IMR-90 (cell line): ENCODE measurements around the gene GCM1. TPM values are rescaled to one million over a fixed set of nuclear protein-coding genes. Genes with fewer than 3 reads are reported as not detected.

ENCODE experiments used
- ATAC-seq: fragments of 200-7000 bp; cut with Tn5 transposase; 2 replicates; pipeline ENCODE4 v1.9.1; 2020; ENCODE audit warnings: low read depth, mild to moderate bottlenecking, moderate library complexity
- BruUV-seq: library from RNA; stranded (reverse); fragments of 400-500 nt; replicated peaks from 2 replicates; lab custom pipeline; 2021; lab: Mats Ljungman, UMichigan
- CTCF ChIA-PET: fragments of 300-600 bp; formaldehyde crosslinking; extraction: SDS; loops from one replicate; lab custom pipeline; 2021; ENCODE audit warnings: antibody characterized with exemption; lab: Yijun Ruan, JAX
- POLR2A ChIA-PET: fragments of 300-600 bp; sonication (Branson Sonifier 250); formaldehyde crosslinking; loops from one replicate; lab custom pipeline; 2022; ENCODE audit warnings: antibody characterized with exemption; ENCODE audit not compliant: unreplicated experiment; lab: Charles Lee
- DNase-seq: peaks from one replicate; pipeline ENCODE4 v3.0.0; 2013
- H2AFZ ChIP-seq: replicated peaks from 2 replicates; pipeline ENCODE3; 2013; ENCODE audit warnings: low read length, mild to moderate bottlenecking; ENCODE audit not compliant: poor library complexity
- H2AK5ac ChIP-seq: 2 replicates; pipeline ENCODE4 v1.6.1; 2013; ENCODE audit warnings: low read depth, low read length, inconsistent platforms
- H2AK9ac ChIP-seq: replicated peaks from 2 replicates; pipeline ENCODE3; 2013; ENCODE audit warnings: mild to moderate bottlenecking, low read depth, low read length, moderate library complexity; ENCODE audit not compliant: poor library complexity
- H2BK120ac ChIP-seq: 2 replicates; pipeline ENCODE4 v1.6.1; 2013; ENCODE audit warnings: low read depth, low read length, inconsistent platforms
- H2BK15ac ChIP-seq: 3 replicates; pipeline ENCODE4 v1.6.1; 2013; ENCODE audit warnings: low read depth, low read length, inconsistent platforms
- H2BK20ac ChIP-seq: 2 replicates; pipeline ENCODE4 v1.6.1; 2013; ENCODE audit warnings: low read depth, mild to moderate bottlenecking, inconsistent platforms, low read length, moderate library complexity
- H2BK5ac ChIP-seq: 2 replicates; pipeline ENCODE4 v1.6.1; 2013; ENCODE audit warnings: mild to moderate bottlenecking, low read depth, low read length, inconsistent platforms; ENCODE audit not compliant: poor library complexity, severe bottlenecking
- H3K14ac ChIP-seq: replicated peaks from 2 replicates; pipeline ENCODE4 v1.6.1; 2013; ENCODE audit warnings: low read depth, low read length, inconsistent platforms
- H3K18ac ChIP-seq: 2 replicates; pipeline ENCODE4 v1.6.1; 2013; ENCODE audit warnings: low read depth, low read length, control low read depth
- H3K23ac ChIP-seq: 2 replicates; pipeline ENCODE4 v1.6.1; 2013; ENCODE audit warnings: low read depth, low read length, inconsistent platforms
- H3K27ac ChIP-seq: 2 replicates; pipeline ENCODE4 v1.5.1; 2013; ENCODE audit warnings: mild to moderate bottlenecking, control low read depth, low read length; ENCODE audit not compliant: insufficient read depth
- H3K27me3 ChIP-seq: 2 replicates; pipeline ENCODE4 v1.6.1; 2013; ENCODE audit warnings: low read length; ENCODE audit not compliant: control insufficient read depth, insufficient read depth
- H3K36me3 ChIP-seq: 2 replicates; pipeline ENCODE4 v1.6.1; 2013; ENCODE audit warnings: low read length, mixed read lengths; ENCODE audit not compliant: control insufficient read depth, insufficient read depth
- H3K4ac ChIP-seq: 2 replicates; pipeline ENCODE4 v1.6.1; 2013; ENCODE audit warnings: low read depth, low read length, inconsistent platforms
- H3K4me1 ChIP-seq: 2 replicates; pipeline ENCODE4 v1.6.1; 2013; ENCODE audit warnings: low read length, mixed read lengths; ENCODE audit not compliant: control insufficient read depth, insufficient read depth
- H3K4me2 ChIP-seq: 2 replicates; pipeline ENCODE4 v1.6.1; 2013; ENCODE audit warnings: low read depth, mild to moderate bottlenecking, control low read depth, low read length, moderate library complexity
- H3K4me3 ChIP-seq: 2 replicates; pipeline ENCODE4 v1.5.1; 2013; ENCODE audit warnings: low read depth, mild to moderate bottlenecking, control low read depth, low read length, moderate library complexity; ENCODE audit not compliant: insufficient read depth
- H3K56ac ChIP-seq: 2 replicates; pipeline ENCODE4 v1.6.1; 2013; ENCODE audit warnings: low read length, inconsistent platforms; ENCODE audit not compliant: insufficient read depth; ENCODE audit errors: extremely low read depth
- H3K79me1 ChIP-seq, 2 experiments: 2 replicates each; pipeline ENCODE4 v1.6.1; 2013; ENCODE audit warnings: low read length in 2 of 2, inconsistent platforms in 1 of 2, low read depth in 1 of 2
- H3K9ac ChIP-seq: 2 replicates; pipeline ENCODE4 v1.6.1; 2013; ENCODE audit warnings: low read depth, low read length, control low read depth
- H3K9me1 ChIP-seq: 2 replicates; pipeline ENCODE4 v1.6.1; 2013; ENCODE audit warnings: low read length, inconsistent platforms; ENCODE audit not compliant: insufficient read depth
- H3K9me3 ChIP-seq: 2 replicates; pipeline ENCODE4 v1.6.1; 2013; ENCODE audit warnings: low read length; ENCODE audit not compliant: control insufficient read depth, insufficient read depth
- H4K20me1 ChIP-seq: 2 replicates; pipeline ENCODE4 v1.6.1; 2013; ENCODE audit warnings: low read length, inconsistent platforms; ENCODE audit not compliant: insufficient read depth
- H4K5ac ChIP-seq: 2 replicates; pipeline ENCODE4 v1.6.1; 2013; ENCODE audit warnings: mild to moderate bottlenecking, low read depth, low read length, control low read depth
- H4K8ac ChIP-seq, 2 experiments: 2 replicates each; pipeline ENCODE4 v1.6.1; 2013; ENCODE audit warnings: low read depth in 2 of 2, low read length in 2 of 2, control low read depth in 1 of 2, inconsistent platforms in 1 of 2
- H4K91ac ChIP-seq: 2 replicates; pipeline ENCODE4 v1.6.1; 2013; ENCODE audit warnings: low read depth, low read length, inconsistent platforms; ENCODE audit not compliant: insufficient read depth
- CEBPB ChIP-seq: IDR thresholded peaks from 2 replicates; pipeline ENCODE4 v1.6.1; 2012; ENCODE audit warnings: low read depth, low read length, improper control_type of control experiment
- FOS ChIP-seq: fragments of 150-350 bp; IDR thresholded peaks from 2 replicates; pipeline ENCODE4 v1.6.1; 2016; ENCODE audit warnings: low read depth, low read length
- MAFK ChIP-seq: IDR thresholded peaks from 2 replicates; pipeline ENCODE4 v1.6.1; 2012; ENCODE audit warnings: low read depth, low read length, improper control_type of control experiment
- MAZ ChIP-seq: IDR thresholded peaks from 2 replicates; pipeline ENCODE4 v1.6.1; 2012; ENCODE audit warnings: low read depth, mild to moderate bottlenecking, low read length, improper control_type of control experiment, moderate library complexity, borderline replicate concordance
- NFE2L2 ChIP-seq: fragments of 150-350 bp; IDR thresholded peaks from 2 replicates; pipeline ENCODE4 v1.6.1; 2016; ENCODE audit warnings: low read depth, mild to moderate bottlenecking, low read length
- POLR2A ChIP-seq: IDR thresholded peaks from 2 replicates; pipeline ENCODE4 v1.6.1; 2012; ENCODE audit warnings: mild to moderate bottlenecking, low read depth, low read length
- WGBS, 2 experiments: methylation state at CpG; one replicate each; pipeline versions ENCODE4 v1.1.5 to v1.1.7; 2013; ENCODE audit warnings: missing lambda C conversion rate in 2 of 2; ENCODE audit not compliant: insufficient read length in 1 of 2; ENCODE audit errors: extremely low coverage in 2 of 2; 5-methylcytosine and 5-hydroxymethylcytosine counted together
- dilution Hi-C: fragments of 300-500 bp; cut with HindIII; formaldehyde crosslinking; loops from one replicate; pipeline ENCODE4 v1.14.3; 2018; ENCODE audit warnings: low sequenced_read_pairs; ENCODE audit not compliant: unreplicated experiment
- in situ Hi-C: fragments of 300-500 bp; cut with MboI; formaldehyde crosslinking; loops from 3 replicates; pipeline ENCODE4 v1.14.3; 2019; ENCODE audit warnings: low sequenced_read_pairs, inconsistent platforms, mixed read lengths
- intact Hi-C: fragments of 100-400 bp; cut with micrococcal nuclease; formaldehyde crosslinking; loops from 2 replicates; pipeline ENCODE4 v1.10.0; 2022
- microRNA-seq, 2 experiments: library from miRNA; stranded (forward) in 1 of 2; unstranded in 1 of 2; fragments of 10-50 nt in 1 of 2; fragments of <30 nt in 1 of 2; gene quantifications in 1 of 2; microRNA quantifications in 1 of 2; one replicate each; pipeline versions ENCODE3 to v1.1.0; 2013 to 2020; ENCODE audit not compliant: insufficient read depth in 1 of 2, insufficient read length in 1 of 2, unreplicated experiment in 1 of 2
- polyA plus RNA-seq, 3 experiments: library from polyadenylated mRNA; depleted of rRNA; stranded (reverse); fragments of >200 nt; gene quantifications; 2 replicates each; pipeline ENCODE4 v1.2.3, GENCODE V29; 2012; ENCODE audit warnings: low replicate concordance in 1 of 3
- small RNA-seq, 5 experiments: library from RNA; depleted of rRNA; stranded (forward); fragments of <200 nt; gene quantifications; one replicate each; pipeline ENCODE3, GENCODE V24; 2012
- total RNA-seq: library from RNA; depleted of rRNA; stranded (reverse); fragments of >200 nt; gene quantifications from 2 replicates; pipeline ENCODE4 v1.2.3, GENCODE V29; 2012; rRNA removed

GCM1 gene
- total and polyA plus RNA-seq, 2 of the 4 experiments (the other 2 are of a cell fraction) = not detected

- TF ChIP-seq POLR2A (no peak), FOS (no peak), MAFK (peak; percentile 47), MAZ (no peak), NFE2L2 (no peak), CEBPB (no peak)
- H3K36me3 ChIP-seq = peaks cover 31% of the 10 kb centered on the region
- H3K9ac ChIP-seq = no peak overlapping the region
- H3K18ac ChIP-seq = no peak overlapping the region
- H3K9me1 ChIP-seq = no peaks in the 10 kb centered on the region; the same call in 1 of the 2 replicates
- H2BK5ac ChIP-seq = no peak overlapping the region
- WGBS, 2 experiments = no CpG with 5 or more reads among the region's 1 CpG
- no peaks in the 10 kb centered on the region; a peak in 1 of 4 replicates for H3K79me1 ChIP-seq
- H3K14ac ChIP-seq = no peak overlapping the region
- H4K20me1 ChIP-seq = no peaks in the 10 kb centered on the region
- ATAC-seq (no peak), DNase-seq (no peak)
- H4K91ac ChIP-seq = no peak overlapping the region
- no peak overlapping the region for H4K8ac ChIP-seq
- H3K9me3 ChIP-seq = no peaks in the 10 kb centered on the region
- no peak overlapping the region for H2BK20ac ChIP-seq
- no peak overlapping the region for H2BK15ac ChIP-seq
- H3K56ac ChIP-seq = no peak overlapping the region
- no peak overlapping the region for H3K4me2 ChIP-seq
- H2AFZ ChIP-seq = no peak overlapping the region
- in situ Hi-C loops (no loop called here), dilution Hi-C loops (no loop called here), intact Hi-C loops (no loop called here)
- H2AK5ac ChIP-seq = no peak overlapping the region
- no peak overlapping the region for H4K5ac ChIP-seq
- H3K4me1 ChIP-seq = no peaks in the 10 kb centered on the region
- CTCF ChIA-PET = no interaction called here
- BruUV-seq = no TSS peak
- POLR2A ChIA-PET = no interaction called here
- H3K4me3 ChIP-seq = no peak overlapping the region
- no peak overlapping the region for H3K23ac ChIP-seq
- no peak overlapping the region for H3K27ac ChIP-seq
- no peak overlapping the region for H2BK120ac ChIP-seq
- H2AK9ac ChIP-seq = no peak overlapping the region
- no peaks in the 10 kb centered on the region for H3K27me3 ChIP-seq
- H3K4ac ChIP-seq = no peak overlapping the region
Measured at GRCh38 chr6:53080813-53081212, 67.8 kb downstream of the GCM1 start.

Small RNA genes within 50 kb of the gene (microRNA-seq; reads per million reads assigned to microRNA genes)
- gene RN7SL244P (ENCODE audit: insufficient read depth, insufficient read length) = not detected
- not detected for gene RNU6-464P (ENCODE audit: insufficient read depth, insufficient read length)

Small RNA genes within 50 kb of the gene (small RNA-seq; reads per million reads assigned to genes)
- 0 reads per million in 5 experiments for gene RN7SL244P
- gene RNU6-464P = 0 reads per million in 5 experiments

Other genes with a start within 250 kb of the GCM1 start
- gene GSTA3, start 239.1 kb downstream of the GCM1 start, total RNA-seq = not detected in 2 replicates
- not detected in 2 replicates for gene GSTA3, start 239.1 kb downstream of the GCM1 start, polyA plus RNA-seq (2012; rRNA removed)
- 26.9 and 35.8 TPM in 2 replicates for gene GSTA4, start 153.6 kb downstream of the GCM1 start, total RNA-seq
- gene GSTA4, start 153.6 kb downstream of the GCM1 start, polyA plus RNA-seq (2012; rRNA removed) = 29.6 and 35.6 TPM in 2 replicates
- 11.1 and 12.8 TPM in 2 replicates for gene CILK1, start 87.0 kb downstream of the GCM1 start, total RNA-seq
- 8.5 and 9.4 TPM in 2 replicates for gene CILK1, start 87.0 kb downstream of the GCM1 start, polyA plus RNA-seq (2012; rRNA removed)
- gene FBXO9, start 83.4 kb downstream of the GCM1 start, total RNA-seq = 36.1 and 49.6 TPM in 2 replicates
- gene FBXO9, start 83.4 kb downstream of the GCM1 start, polyA plus RNA-seq (2012; rRNA removed) = 65.9 and 82.8 TPM in 2 replicates
- 42.3 and 50.5 TPM in 2 replicates for gene ELOVL5, start 200.1 kb upstream of the GCM1 start, total RNA-seq
- 29.7 and 32.1 TPM in 2 replicates for gene ELOVL5, start 200.1 kb upstream of the GCM1 start, polyA plus RNA-seq (2012; rRNA removed)